ENCODE results near the gene SCAF11. TPM values are rescaled to one million over a fixed set of nuclear protein-coding genes. Genes with fewer than 3 reads are reported as not detected.

Gene SCAF11
- total RNA-seq, 1 experiment from 2014 or later, result 83.2 TPM

DNA sequence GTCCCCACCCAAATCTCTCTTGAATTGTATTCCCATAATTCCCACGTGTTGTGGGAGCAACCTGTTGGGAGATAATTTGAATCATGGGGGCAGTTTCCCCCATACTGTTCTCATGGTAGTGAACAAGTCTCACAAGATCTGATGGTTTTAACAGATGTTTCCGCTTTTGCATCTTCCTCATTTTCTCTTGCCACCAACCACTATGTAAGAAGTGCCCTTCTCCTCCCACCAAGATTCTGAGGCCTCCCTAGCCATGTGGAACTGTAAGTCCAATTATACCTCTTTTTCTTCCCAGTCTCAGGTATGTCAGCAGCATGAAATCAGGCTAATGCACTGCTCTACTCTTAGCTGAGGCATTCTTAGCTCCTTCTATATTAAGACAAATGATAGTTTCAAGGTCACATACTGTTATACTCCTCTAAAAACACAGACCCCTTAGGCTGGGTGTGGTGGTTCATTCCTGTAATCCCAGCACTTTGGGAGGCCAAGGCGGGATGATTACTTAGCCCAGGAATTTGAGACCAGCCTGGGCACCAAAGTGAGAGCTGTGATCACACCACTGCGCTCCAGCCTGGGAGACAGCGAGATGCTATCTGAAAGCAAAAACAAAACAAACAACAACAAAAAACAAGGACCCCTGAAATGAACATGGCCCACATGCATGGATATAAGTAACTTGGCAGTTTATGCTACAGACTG lies 3.6 kb downstream of the SCAF11 start:
- no peak for DNase-seq (ENCODE audit: extremely low read depth, low read depth)

- DNase-seq (ENCODE audit: extremely low read depth, low read depth), result no peak
Observed at GRCh38 chr12:45981075-45981837, 9.1 kb downstream of the SCAF11 start.

- DNase-seq (ENCODE audit: extremely low read depth, low read depth), result no peak
Observed at GRCh38 chr12:45980540-45980939, 9.8 kb downstream of the SCAF11 start.

GRCh38 chr12:45978108-45978507 lies 12.3 kb downstream of the SCAF11 start:
- DNase-seq (ENCODE audit: extremely low read depth, low read depth), result no peak

DNA sequence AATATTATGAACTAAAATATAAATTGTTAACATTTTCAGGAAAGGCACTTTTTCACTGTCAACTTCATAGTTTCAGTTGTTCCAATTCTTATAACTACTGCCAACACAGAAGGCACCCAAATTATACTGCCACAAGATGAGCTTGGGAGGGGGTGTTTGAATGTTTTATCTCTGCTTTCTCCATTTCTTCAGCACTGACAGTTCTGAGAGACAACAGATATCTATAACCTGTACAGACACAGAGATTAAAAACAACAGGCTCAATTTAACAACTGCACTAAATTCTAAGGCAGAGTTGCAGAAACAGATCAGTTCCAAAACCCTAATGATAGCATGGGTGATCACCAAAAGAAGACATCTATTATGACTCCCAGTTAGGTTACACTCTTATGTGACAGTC lies 12.8 kb downstream of the SCAF11 start:
- no peak for DNase-seq (ENCODE audit: extremely low read depth, low read depth)

GRCh38 chr12:45975506-45975905 lies 14.9 kb downstream of the SCAF11 start:
- no peak for DNase-seq (ENCODE audit: extremely low read depth, low read depth)

DNA sequence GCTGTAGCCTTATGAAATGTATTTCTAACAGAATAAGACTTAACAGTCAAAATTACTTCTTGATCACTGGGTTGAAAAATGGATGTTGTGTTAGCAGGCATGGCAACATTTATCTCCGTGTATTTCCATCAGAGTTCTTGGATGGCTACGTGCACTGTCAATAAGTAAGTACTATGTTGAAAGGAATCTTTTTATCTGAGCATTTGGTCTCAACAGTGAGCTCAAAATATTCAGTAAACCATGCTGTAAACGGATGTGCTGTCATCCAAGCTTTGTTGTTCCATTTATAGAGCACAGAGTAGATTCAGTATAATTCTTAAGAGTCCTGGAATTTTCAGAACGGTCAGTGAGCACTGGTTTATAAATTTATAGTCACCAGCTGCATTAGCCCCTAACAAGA lies 15.5 kb downstream of the SCAF11 start:
- DNase-seq (ENCODE audit: extremely low read depth, low read depth), result no peak

DNA sequence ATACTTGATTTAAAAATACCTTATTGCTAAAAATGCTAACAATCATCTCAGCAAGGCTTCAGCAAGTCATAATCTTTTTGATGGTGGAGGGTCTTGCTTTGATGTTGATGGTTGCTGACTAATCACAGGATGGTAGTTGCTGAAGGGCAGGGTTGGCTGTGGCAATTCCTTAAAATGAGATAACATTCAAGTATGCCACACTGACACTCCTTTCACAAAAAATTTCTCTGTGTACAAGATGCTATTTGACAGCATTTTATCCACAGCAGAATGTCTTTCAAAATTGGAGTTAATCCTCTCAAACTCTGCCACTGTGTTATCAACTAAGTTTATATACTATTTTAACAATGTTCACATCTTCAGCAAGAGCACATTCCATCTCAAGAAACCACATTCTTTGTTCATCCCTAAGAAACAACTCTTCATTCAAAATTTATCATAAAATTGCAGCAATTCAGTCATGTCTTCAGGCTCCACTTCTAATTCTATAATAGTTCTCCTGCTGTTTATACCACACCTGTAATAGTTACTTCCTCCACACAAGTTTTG lies 16.1 kb downstream of the SCAF11 start:
- no peak for DNase-seq (ENCODE audit: extremely low read depth, low read depth)

DNA sequence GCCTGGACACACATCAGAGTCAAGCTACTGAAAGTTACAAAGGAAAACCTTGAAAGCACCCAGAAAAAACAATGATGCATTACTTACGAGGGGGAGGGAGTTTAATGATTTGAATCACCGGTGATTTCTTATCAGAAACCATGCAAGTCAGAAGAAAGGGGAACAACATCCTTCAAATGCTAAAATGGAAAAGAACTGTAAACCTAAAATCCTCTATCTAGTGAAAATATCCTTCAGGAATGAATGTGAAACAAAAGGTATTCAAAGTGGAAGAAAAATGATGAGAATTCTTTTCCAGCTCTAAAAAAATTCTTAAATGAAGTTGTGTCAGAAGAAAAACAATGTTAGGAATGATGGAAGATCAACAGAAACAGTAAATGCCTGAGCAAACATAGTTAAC lies 16.8 kb downstream of the SCAF11 start:
- no peak for DNase-seq (ENCODE audit: extremely low read depth, low read depth)

DNA sequence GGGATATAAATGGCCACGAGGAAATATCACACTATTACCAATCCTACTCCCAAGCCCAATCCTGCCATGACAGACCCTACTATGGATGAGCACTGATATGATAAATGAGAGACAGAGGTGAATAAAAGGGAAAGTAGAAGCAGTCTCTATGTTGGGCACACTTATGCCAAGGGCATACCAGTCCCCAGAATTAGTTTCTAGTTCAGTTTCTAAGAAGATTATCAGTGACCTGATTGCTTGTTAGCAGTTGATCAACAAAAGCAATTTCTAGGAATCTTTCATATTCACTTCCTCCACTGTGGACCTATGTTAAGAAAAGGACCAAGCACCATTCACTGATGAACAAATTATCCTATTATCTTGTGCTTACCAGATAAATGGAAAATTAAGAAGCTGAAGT lies 20.0 kb downstream of the SCAF11 start:
- no peak for DNase-seq (ENCODE audit: extremely low read depth, low read depth)

DNA sequence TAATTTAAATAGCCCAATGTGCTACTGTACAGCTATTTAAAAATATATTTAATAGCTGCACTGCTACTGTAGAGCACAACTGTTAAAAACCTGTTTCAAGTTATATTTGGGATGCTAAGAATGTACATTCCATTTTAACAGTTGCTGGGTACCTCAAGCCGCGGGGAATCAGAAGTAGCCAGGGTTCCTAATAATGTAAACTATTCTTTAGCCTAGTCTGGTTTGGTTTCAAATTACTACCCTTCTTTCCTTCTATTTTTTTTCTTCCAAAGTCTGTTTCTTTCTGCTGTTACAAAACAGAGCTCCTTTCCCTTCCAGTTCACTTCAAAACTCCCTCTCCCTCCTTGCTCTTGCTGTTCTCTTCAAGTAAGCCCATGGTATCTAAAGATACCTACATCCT lies 21.3 kb downstream of the SCAF11 start:
- no peak for DNase-seq (ENCODE audit: extremely low read depth, low read depth)

GRCh38 chr12:45966486-45966885 lies 23.9 kb downstream of the SCAF11 start:
- DNase-seq (ENCODE audit: extremely low read depth, low read depth), result no peak

DNA sequence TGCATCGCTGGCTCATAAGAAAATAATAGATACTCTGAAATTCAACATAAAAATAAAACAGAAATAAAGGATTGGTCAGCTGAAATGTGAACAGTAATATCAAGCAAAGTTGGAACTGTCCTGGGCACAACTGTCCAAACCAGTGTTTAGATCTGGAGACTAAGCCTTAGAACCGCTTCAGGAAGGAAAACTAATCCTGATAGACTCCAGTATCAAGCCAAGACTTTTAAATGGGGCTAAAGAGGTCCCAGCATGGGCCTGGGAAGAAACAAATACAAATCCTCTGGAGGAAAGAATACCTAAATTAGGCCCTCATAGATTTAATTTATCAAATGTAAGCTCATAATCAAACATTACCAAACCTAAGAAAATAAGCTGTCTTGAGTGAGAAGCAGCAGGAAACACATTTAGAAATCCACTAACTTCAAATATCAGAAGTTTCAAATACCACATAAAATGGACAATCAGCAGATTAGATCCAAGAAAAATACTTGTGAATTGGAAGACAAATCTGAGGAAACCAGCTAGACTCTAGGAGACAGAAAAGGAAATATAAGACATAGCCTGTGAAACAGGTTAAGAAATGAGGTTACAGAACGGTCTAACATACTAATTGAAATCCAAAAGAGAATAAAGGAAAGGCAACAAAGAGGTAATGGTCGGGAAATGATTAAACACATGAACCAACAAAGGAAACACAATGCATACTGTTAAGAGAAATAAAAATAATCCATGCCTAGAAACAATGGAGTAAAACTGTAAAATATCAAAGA lies 27.6 kb downstream of the SCAF11 start:
- DNase-seq (ENCODE audit: extremely low read depth, low read depth), result no peak

GRCh38 chr12:45959728-45960127 lies 30.6 kb downstream of the SCAF11 start:
- no peak for DNase-seq (ENCODE audit: extremely low read depth, low read depth)

- DNase-seq (ENCODE audit: extremely low read depth, low read depth), result no peak
Observed at GRCh38 chr12:45959025-45959424, 31.3 kb downstream of the SCAF11 start.

- DNase-seq (ENCODE audit: extremely low read depth, low read depth), result no peak
Observed at GRCh38 chr12:45948546-45948945, 41.8 kb downstream of the SCAF11 start.

GRCh38 chr12:45946435-45946834 lies 43.9 kb downstream of the SCAF11 start:
- DNase-seq (ENCODE audit: extremely low read depth, low read depth), result no peak

DNA sequence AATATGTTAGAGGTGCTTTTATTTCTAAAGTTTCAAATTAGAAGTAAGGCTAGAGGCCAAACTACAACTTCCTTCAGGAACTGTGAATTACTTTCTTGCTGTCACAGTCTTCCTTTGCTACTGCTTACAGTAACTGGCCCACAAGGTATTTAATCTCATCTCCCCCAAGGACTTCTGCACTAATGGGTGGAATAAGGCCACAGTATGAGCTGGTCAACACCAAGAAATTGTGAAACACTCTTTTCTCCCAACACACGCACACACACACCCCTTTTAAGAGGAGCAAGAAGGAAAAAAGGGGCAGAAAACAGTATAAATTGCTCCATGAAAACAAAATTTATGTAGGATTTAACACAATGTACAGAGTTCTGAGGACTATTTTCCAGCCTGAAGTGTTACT lies 45.6 kb downstream of the SCAF11 start:
- no peak for DNase-seq (ENCODE audit: extremely low read depth, low read depth)

- no peak for DNase-seq (ENCODE audit: extremely low read depth, low read depth)
Observed at GRCh38 chr12:45939759-45940158, 50.6 kb downstream of the SCAF11 start.

DNA sequence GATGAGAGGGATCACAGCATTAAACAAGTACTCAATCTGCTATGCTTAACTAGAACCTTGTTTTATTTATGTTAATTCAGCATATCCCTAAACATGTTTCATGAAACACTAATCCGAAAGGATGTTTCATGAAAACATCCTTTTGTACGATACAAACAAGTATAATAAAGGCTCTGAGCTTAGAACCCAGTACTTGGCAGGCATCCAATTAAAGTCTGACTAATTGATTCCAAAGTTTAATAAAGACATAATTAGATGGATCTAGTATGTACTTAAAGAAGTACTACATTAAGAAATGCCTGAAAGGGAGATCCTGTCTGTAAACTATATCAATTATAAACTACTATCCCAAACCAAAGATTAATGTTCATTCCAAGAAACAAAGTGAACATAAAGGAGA lies 51.8 kb downstream of the SCAF11 start:
- DNase-seq (ENCODE audit: extremely low read depth, low read depth), result no peak

GRCh38 chr12:45934956-45935355 lies 55.4 kb downstream of the SCAF11 start:
- DNase-seq (ENCODE audit: extremely low read depth, low read depth), result no peak

Measured in NCI-H460 (cell line).